Osteoblast (primary cell): ENCODE results near the gene DACT3. TPM values are rescaled to one million over a fixed set of nuclear protein-coding genes. Genes with fewer than 3 reads are reported as not detected.

ENCODE experiments used
- DNase-seq: peaks from one replicate; pipeline ENCODE4 v3.0.0; 2011; ENCODE audit warnings: low spot score, mixed read lengths; ENCODE audit not compliant: insufficient read length; ENCODE audit errors: missing footprints
- H2AFZ ChIP-seq: 2 replicates; pipeline ENCODE4 v1.6.0; 2011; ENCODE audit warnings: mild to moderate bottlenecking, low read length
- H3K27ac ChIP-seq: 2 replicates; pipeline ENCODE4 v1.5.1; 2011; ENCODE audit warnings: mild to moderate bottlenecking, low read depth, low read length, moderate library complexity
- H3K27me3 ChIP-seq: 2 replicates; pipeline ENCODE4 v1.6.0; 2012; ENCODE audit warnings: mild to moderate bottlenecking, control low read depth, inconsistent platforms, low read length, moderate library complexity; ENCODE audit not compliant: insufficient read depth
- H3K36me3 ChIP-seq: 2 replicates; pipeline ENCODE4 v1.5.1; 2011; ENCODE audit warnings: mild to moderate bottlenecking, low read length, control low read depth, moderate library complexity; ENCODE audit not compliant: insufficient read depth
- H3K4me1 ChIP-seq: 2 replicates; pipeline ENCODE4 v1.5.1; 2011; ENCODE audit warnings: mild to moderate bottlenecking, low read length, control low read depth, moderate library complexity; ENCODE audit not compliant: insufficient read depth
- H3K4me2 ChIP-seq: 2 replicates; pipeline ENCODE4 v1.6.0; 2011; ENCODE audit warnings: mild to moderate bottlenecking, low read length; ENCODE audit not compliant: insufficient read depth
- H3K4me3 ChIP-seq: fragments of 200-600 bp; sonication (generic); 3 replicates; pipeline ENCODE4 v1.5.1; 2012; ENCODE audit warnings: mild to moderate bottlenecking, low read length, inconsistent platforms; ENCODE audit not compliant: insufficient read depth
- H3K79me2 ChIP-seq: 2 replicates; pipeline ENCODE4 v1.6.0; 2012; ENCODE audit warnings: mild to moderate bottlenecking, low read length, control low read depth, inconsistent platforms; ENCODE audit not compliant: insufficient read depth
- H3K9me3 ChIP-seq: 2 replicates; pipeline ENCODE4 v1.5.1; 2011; ENCODE audit warnings: low read depth, low read length, control low read depth
- H4K20me1 ChIP-seq: 2 replicates; pipeline ENCODE4 v1.6.0; 2012; ENCODE audit warnings: mild to moderate bottlenecking, low read length, control low read depth; ENCODE audit not compliant: insufficient read depth
- small RNA-seq: library from RNA; depleted of rRNA; stranded (forward); fragments of <200 nt; gene quantifications from one replicate; pipeline ENCODE3, GENCODE V24; 2012
- total RNA-seq: library from RNA; depleted of rRNA; stranded (reverse); fragments of >200 nt; gene quantifications from 2 replicates; pipeline ENCODE4 v1.2.3, GENCODE V29; 2012
- TF ChIP-seq, protein P1 (sequence below): IDR thresholded peaks from 2 replicates; pipeline ENCODE4 v1.5.1; 2011; ENCODE audit warnings: mild to moderate bottlenecking, low read depth, low read length, moderate library complexity; ENCODE audit errors: extremely low read depth

The DACT3 gene
- total RNA-seq, 1 donor: 1.8 TPM

DNA sequence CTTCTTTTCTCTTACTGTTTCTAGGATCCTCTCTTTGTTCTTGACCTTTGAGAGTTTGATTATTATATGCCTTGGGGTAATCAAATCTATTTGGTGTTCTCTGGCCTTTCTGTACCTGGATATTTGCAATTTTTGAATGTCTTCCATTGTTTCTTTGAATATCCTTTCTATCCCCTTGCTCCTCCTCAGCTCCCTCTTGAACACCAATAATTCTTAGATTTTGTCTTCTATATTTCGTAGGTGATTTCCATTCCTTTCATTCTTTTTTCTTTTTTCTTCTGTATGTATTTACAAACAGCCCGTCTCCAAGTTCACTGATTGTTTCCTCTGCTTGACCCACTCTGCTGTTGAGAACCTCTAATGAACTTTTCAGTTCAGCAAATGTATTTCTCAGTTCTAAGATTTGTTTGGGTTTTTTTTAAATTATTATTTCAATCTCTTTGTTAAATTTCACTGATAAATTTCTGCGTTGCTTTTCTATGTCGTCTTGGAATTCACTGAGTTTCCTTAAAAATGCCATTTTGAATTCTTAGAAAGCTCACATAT is 62.5 kb downstream of the DACT3 start:
- peaks cover 14% of the 10 kb centered on the region for H3K4me1 ChIP-seq
- no peaks in the 10 kb centered on the region for H3K27me3 ChIP-seq
- H3K4me3 ChIP-seq: no peak overlapping the region
- peaks cover 13% of the 10 kb centered on the region for H4K20me1 ChIP-seq
- H3K9me3 ChIP-seq: no peaks in the 10 kb centered on the region
- no peak overlapping the region for H2AFZ ChIP-seq
- no peak overlapping the region for H3K4me2 ChIP-seq
- peaks cover 24% of the 10 kb centered on the region for H3K79me2 ChIP-seq
- TF ChIP-seq, protein P1, sequence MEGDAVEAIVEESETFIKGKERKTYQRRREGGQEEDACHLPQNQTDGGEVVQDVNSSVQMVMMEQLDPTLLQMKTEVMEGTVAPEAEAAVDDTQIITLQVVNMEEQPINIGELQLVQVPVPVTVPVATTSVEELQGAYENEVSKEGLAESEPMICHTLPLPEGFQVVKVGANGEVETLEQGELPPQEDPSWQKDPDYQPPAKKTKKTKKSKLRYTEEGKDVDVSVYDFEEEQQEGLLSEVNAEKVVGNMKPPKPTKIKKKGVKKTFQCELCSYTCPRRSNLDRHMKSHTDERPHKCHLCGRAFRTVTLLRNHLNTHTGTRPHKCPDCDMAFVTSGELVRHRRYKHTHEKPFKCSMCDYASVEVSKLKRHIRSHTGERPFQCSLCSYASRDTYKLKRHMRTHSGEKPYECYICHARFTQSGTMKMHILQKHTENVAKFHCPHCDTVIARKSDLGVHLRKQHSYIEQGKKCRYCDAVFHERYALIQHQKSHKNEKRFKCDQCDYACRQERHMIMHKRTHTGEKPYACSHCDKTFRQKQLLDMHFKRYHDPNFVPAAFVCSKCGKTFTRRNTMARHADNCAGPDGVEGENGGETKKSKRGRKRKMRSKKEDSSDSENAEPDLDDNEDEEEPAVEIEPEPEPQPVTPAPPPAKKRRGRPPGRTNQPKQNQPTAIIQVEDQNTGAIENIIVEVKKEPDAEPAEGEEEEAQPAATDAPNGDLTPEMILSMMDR: no peak
- DNase-seq: no peak
- H3K36me3 ChIP-seq: no peaks in the 10 kb centered on the region
- no peak overlapping the region for H3K27ac ChIP-seq

Small RNA genes within 50 kb of the gene (small RNA-seq; reads per million reads assigned to genes)
- gene MIR320E (not detected), gene RN7SL364P (not detected)

Other genes starting within 250 kb of the DACT3 start
- gene CCDC8, start 247.6 kb downstream of the DACT3 start, total RNA-seq: 17.4 and 22.1 TPM in 2 replicates
- gene PNMA8C, start 232.2 kb downstream of the DACT3 start, total RNA-seq: under 0.01 and 0.36 TPM in 2 replicates
- gene PNMA8A, start 189.6 kb downstream of the DACT3 start, total RNA-seq: 2.1 and 2.2 TPM in 2 replicates
- 0.72 and 1.2 TPM in 2 replicates for gene PNMA8B, start 165.3 kb downstream of the DACT3 start, total RNA-seq
- gene CALM3, start 59.9 kb downstream of the DACT3 start, total RNA-seq: 105 and 124 TPM in 2 replicates
- 2.5 and 2.9 TPM in 2 replicates for gene PTGIR, start 36.1 kb downstream of the DACT3 start, total RNA-seq
- gene GNG8, start 25.0 kb downstream of the DACT3 start, total RNA-seq: not detected in 2 replicates
- 9.0 and 9.4 TPM in 2 replicates for gene PRKD2, start 55.9 kb upstream of the DACT3 start, total RNA-seq
- gene FKRP, start 84.9 kb upstream of the DACT3 start, total RNA-seq: 18.0 and 18.5 TPM in 2 replicates
- gene STRN4, start 85.3 kb upstream of the DACT3 start, total RNA-seq: 56.3 and 56.5 TPM in 2 replicates
- 274 and 354 TPM in 2 replicates for gene SLC1A5, start 127.4 kb upstream of the DACT3 start, total RNA-seq
- 117 and 136 TPM in 2 replicates for gene AP2S1, start 189.7 kb upstream of the DACT3 start, total RNA-seq
- gene ARHGAP35, start 199.8 kb upstream of the DACT3 start, total RNA-seq: 76.0 and 82.2 TPM in 2 replicates